ENCODE results near the gene PRMT5. TPM values are rescaled to one million over a fixed set of nuclear protein-coding genes. Genes with fewer than 3 reads are reported as not detected.

PRMT5 gene
- total RNA-seq, 1 donor from 2014 or later, result 91.1 TPM

GRCh38 chr14:22897357-22897756, 31.8 kb downstream of the PRMT5 start:
- FAIRE-seq (no peak), DNase-seq (ENCODE audit: low read depth) (no peak)
- H3K36me3 ChIP-seq (ENCODE audit: control insufficient read depth, insufficient read depth, low read length), result peaks cover 6% of the 10 kb centered on the region
- H3K27me3 ChIP-seq (ENCODE audit: control insufficient read depth, insufficient read depth, low read length), result no peaks in the 10 kb centered on the region
- no peak overlapping the region for H3K4me3 ChIP-seq (ENCODE audit: low read depth, low read length)
- no peak for TF ChIP-seq CTCF (IDR thresholded peaks at IDR 0.05; ENCODE audit: insufficient read depth, low read length, severe bottlenecking)

- no peak for FAIRE-seq
- Histone ChIP-seq H3K27me3 (ENCODE audit: control insufficient read depth, insufficient read depth, low read length) (no peaks in the 10 kb centered on the region), H3K36me3 (ENCODE audit: control insufficient read depth, insufficient read depth, low read length) (peaks cover 6% of the 10 kb centered on the region), H3K4me3 (ENCODE audit: low read depth, low read length) (no peak overlapping the region)
- TF ChIP-seq CTCF (IDR thresholded peaks at IDR 0.05; ENCODE audit: insufficient read depth, low read length, severe bottlenecking), result no peak
- no peak for DNase-seq (ENCODE audit: low read depth)
These were observed 32.4 kb downstream of the PRMT5 start for GRCh38 chr14:22896760-22897159.

GRCh38 chr14:22896356-22896755, 32.8 kb downstream of the PRMT5 start:
- Histone ChIP-seq H3K27me3 (ENCODE audit: control insufficient read depth, insufficient read depth, low read length) (no peaks in the 10 kb centered on the region), H3K4me3 (ENCODE audit: low read depth, low read length) (no peak overlapping the region), H3K36me3 (ENCODE audit: control insufficient read depth, insufficient read depth, low read length) (peaks cover 4% of the 10 kb centered on the region)
- FAIRE-seq (no peak), DNase-seq (ENCODE audit: low read depth) (no peak)
- no peak for TF ChIP-seq CTCF (IDR thresholded peaks at IDR 0.05; ENCODE audit: insufficient read depth, low read length, severe bottlenecking)

- no peak for FAIRE-seq
- no peak for TF ChIP-seq CTCF (IDR thresholded peaks at IDR 0.05; ENCODE audit: insufficient read depth, low read length, severe bottlenecking)
These were observed 33.8 kb downstream of the PRMT5 start for GRCh38 chr14:22895402-22895801.

GRCh38 chr14:22893706-22894105, 35.5 kb downstream of the PRMT5 start:
- Histone ChIP-seq H3K4me3 (ENCODE audit: low read depth, low read length) (no peak overlapping the region), H3K27me3 (ENCODE audit: control insufficient read depth, insufficient read depth, low read length) (no peaks in the 10 kb centered on the region), H3K36me3 (ENCODE audit: control insufficient read depth, insufficient read depth, low read length) (no peaks in the 10 kb centered on the region)
- no peak for TF ChIP-seq CTCF (IDR thresholded peaks at IDR 0.05; ENCODE audit: insufficient read depth, low read length, severe bottlenecking)
- no peak for FAIRE-seq
- no peak for DNase-seq (ENCODE audit: low read depth)

More at GRCh38 chr14:22895402-22895801, 33.8 kb downstream of the PRMT5 start:
- H3K4me3 ChIP-seq (ENCODE audit: low read depth, low read length), result no peak overlapping the region
- DNase-seq (ENCODE audit: low read depth), result no peak
- no peaks in the 10 kb centered on the region for H3K27me3 ChIP-seq (ENCODE audit: control insufficient read depth, insufficient read depth, low read length)
- H3K36me3 ChIP-seq (ENCODE audit: control insufficient read depth, insufficient read depth, low read length), result no peaks in the 10 kb centered on the region

- no peak overlapping the region for H3K4me3 ChIP-seq (ENCODE audit: low read depth, low read length)
- H3K27me3 ChIP-seq (ENCODE audit: control insufficient read depth, insufficient read depth, low read length), result no peaks in the 10 kb centered on the region
- TF ChIP-seq CTCF (IDR thresholded peaks at IDR 0.05; ENCODE audit: insufficient read depth, low read length, severe bottlenecking), result no peak
- FAIRE-seq (no peak), DNase-seq (ENCODE audit: low read depth) (no peak)
- no peaks in the 10 kb centered on the region for H3K36me3 ChIP-seq (ENCODE audit: control insufficient read depth, insufficient read depth, low read length)
These were observed 36.7 kb downstream of the PRMT5 start for GRCh38 chr14:22892488-22892887.
